ENCODE data around the gene MAN2B2.

DNA sequence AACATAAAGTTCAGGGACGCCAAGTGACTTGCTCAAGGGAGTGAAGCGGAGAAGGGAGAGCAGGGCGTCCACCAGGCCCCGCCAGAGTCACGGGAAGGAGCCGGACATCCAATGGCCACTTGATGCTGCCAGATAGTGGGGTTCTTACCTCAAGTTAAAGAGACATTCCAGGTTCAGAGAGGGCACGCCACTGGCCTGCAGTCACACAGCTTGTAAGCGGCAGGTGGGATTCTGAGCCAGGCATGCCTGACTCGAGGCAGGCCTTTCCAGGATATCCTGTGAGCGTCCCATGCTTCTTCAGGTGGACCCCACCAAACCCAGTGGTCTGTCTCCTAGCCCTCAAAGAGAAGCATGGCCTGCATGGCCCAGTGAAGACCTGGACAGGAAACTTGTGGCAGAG is 2.4 kb downstream of the MAN2B2 start:
- no peak for TF ChIP-seq POLR2AphosphoS5 (IDR thresholded peaks at IDR 0.05; ENCODE audit: low read depth, low read length)
- no peak for TF ChIP-seq TAF1 (IDR thresholded peaks at IDR 0.05; ENCODE audit: low read depth, low read length)
- no peak for TF ChIP-seq POLR2A (IDR thresholded peaks at IDR 0.05; ENCODE audit: low read depth, low read length)
- no peak for TF ChIP-seq POU2F2 (IDR thresholded peaks at IDR 0.05; ENCODE audit: low read depth, low read length)
- no peak for TF ChIP-seq SPI1 (IDR thresholded peaks at IDR 0.05; ENCODE audit: low read depth, low read length)
- no peak for TF ChIP-seq PAX5 (IDR thresholded peaks at IDR 0.05; ENCODE audit: insufficient read depth, low read length, severe bottlenecking)
